Measurements from ENCODE around the gene CDC42EP4.

CDC42EP4 gene, protein sequence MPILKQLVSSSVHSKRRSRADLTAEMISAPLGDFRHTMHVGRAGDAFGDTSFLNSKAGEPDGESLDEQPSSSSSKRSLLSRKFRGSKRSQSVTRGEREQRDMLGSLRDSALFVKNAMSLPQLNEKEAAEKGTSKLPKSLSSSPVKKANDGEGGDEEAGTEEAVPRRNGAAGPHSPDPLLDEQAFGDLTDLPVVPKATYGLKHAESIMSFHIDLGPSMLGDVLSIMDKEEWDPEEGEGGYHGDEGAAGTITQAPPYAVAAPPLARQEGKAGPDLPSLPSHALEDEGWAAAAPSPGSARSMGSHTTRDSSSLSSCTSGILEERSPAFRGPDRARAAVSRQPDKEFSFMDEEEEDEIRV

DNA sequence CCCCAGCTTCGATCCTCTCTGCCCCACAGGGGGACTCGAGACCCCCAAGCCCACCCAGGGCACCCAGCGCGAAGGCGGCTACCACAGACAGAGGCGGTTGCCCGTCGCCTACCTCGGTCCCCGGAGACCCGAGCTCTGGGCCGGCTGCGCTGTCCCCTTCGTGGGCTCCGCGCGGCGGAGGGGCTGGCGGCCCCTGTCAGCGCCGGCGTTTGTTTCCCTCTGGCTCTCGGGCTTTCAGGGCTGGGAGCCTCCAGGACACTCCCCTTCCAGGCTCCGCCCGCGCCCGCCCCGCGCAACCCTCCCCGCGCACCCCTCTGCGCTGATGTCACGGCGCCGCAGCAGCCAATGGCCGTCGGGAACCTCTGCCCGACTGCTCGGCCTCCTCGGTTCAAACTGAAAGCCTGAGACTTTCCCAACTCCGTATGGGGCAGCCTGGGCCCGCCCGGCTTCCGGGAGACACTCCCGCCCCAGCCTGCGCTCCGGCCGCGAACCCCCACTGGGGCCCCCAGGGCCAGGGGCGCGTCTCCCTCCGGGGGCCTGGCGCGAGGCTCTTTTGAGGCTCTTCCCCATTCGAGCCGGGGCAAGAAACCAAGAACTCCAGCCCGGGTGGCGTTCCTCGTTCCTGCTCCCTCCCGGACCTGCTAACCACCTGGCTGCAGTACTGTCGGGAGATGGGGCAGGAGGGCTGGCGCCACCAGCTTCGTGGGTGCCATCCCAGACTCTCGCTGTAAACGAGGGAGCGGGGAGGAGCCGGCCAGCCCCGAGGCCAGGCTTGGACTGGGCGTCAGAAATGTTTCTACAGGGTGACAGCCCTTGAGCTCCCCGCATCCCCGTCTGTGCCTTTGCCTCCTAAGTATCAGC lies at the start of gene CDC42EP4:
CDC42EP4 (minus strand) TSS at position 221 of the 861 bp plus-strand sequence. CDS start 25,501 bp downstream, outside the sequence.
- DNase-seq (ENCODE audit: low spot score): peak; percentile 89

DNA sequence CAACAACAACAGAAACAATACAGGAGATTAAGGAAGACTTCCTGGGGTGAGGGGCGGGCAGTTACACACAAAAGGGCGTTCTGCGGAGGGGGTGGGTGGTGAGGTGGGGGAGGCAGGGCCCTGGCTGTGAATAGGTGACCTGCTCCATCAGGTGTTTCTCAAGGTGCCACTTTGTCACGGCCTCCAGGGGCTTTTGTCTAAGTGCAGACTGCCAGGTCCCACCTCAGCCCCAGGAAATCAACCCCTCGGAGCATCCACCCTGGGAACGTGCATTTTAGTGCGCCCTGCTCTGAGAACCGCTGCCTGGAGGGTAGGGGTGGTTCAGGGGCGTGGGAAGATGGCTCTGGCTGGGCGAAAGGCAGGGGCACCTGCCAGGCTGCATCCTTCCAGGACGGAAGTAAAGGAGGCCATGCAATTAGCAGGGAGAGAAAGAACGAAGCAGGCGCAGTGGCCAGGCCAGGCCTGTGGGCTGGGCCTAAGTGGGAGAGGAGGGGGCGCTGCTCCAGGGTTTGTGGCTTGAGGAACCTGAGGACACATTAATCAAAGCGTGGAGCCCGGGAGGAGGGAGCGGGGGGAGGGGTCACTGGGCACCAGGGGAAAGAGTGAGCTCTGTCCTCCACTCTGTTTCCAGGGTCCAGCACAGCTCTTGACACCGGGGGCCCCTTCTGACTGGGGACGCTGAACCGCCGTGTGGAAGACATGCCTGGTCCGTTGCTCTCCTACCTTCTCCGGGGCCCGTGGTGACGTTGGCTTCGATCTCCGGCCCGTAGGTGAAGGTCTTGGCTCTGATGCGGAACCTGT lies 49.4 kb upstream of the CDC42EP4 start:
- DNase-seq (ENCODE audit: low spot score): no peak

DNA sequence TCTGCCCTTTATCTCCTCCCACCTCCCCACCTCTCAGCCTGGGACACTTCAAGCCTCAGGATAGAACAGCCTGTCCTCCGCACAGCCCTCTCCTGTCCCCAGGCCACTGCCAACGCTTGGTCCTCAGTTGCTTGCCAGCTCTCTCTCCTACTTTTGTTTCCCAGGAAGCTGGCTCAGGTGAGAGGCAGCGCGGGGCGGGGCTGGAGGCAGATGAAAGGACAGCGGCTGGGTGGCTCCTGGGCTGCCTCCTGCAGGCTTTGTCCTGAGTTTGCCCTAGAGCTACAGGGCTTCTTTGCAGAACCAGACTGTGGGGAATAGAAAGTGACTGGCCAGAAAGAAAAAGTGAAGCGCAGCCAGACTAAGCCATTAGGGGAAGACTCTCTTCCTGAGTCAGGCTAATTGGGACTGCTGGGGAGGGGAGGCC lies 48.2 kb upstream of the CDC42EP4 start:
- no peak for DNase-seq (ENCODE audit: low spot score)

DNA sequence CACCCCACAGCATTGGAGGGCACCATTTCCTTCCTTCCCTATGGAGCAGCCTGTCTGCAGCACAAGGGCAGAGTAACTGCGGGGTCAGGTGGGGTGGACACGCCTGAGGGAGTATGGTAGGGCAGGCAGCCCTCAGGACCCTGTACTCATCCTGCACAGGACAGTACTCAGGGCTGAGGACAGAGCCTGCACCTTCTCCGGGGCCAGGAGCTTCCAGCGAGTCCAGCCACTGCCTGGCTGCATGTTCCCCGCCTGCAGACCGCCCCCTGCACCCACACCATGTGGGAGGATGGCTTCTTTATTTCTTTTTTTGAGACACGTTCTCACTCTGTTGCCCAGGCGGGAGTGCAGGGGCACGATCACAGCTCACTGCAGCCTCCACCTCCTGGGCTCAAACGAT lies 47.6 kb upstream of the CDC42EP4 start:
- DNase-seq (ENCODE audit: low spot score): no peak

DNA sequence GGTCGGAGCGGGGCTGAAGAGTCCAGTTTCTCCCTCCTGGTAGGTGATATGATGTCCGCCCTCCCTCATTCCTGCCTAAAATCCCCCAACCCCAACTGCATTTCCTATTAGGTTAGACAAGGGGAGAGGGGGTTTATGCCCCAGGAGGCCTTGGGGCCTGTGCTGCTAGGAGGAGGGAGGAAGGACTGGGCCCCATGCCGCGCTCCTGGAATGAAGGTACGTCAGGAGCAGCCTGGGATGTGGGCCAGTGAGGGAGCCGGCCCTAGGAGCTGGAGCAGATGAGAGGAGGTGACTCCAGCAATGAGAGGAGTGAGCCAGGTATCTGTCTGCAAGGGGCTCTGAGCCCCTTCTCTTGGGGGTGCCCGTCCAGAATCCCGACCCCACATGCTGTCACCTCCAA lies 46.9 kb upstream of the CDC42EP4 start:
- no peak for DNase-seq (ENCODE audit: low spot score)

GRCh38 chr17:73357981-73358380 lies 46.2 kb upstream of the CDC42EP4 start:
- no peak for DNase-seq (ENCODE audit: low spot score)

GRCh38 chr17:73357318-73357717 lies 45.5 kb upstream of the CDC42EP4 start:
- no peak for DNase-seq (ENCODE audit: low spot score)

GRCh38 chr17:73356561-73357170 lies 44.9 kb upstream of the CDC42EP4 start:
- no peak for DNase-seq (ENCODE audit: low spot score)

- DNase-seq (ENCODE audit: low spot score): no peak
These were observed 42.9 kb upstream of the CDC42EP4 start for GRCh38 chr17:73354423-73355284.

DNA sequence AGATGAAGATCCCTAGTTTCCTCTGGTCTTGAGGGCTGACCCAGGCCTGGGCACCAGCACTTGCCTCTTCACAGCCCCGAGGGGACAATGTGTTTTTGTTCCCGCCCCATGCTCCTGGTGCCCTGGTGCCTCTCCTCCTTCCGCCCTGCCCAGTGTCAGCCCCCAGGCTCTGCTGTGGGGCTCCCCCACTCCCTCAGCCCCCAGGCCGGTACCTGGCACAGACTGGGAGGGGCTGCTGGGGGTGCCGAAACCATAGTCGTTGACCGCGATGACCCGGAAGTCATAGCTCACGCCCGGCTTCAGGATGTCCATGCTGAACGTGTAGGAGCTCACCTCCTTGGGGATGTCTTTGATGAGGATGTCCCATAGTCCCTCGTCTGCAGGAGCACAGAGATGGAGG lies 40.5 kb upstream of the CDC42EP4 start:
- DNase-seq (ENCODE audit: low spot score): no peak

GRCh38 chr17:73351764-73352163 lies 40.0 kb upstream of the CDC42EP4 start:
- DNase-seq (ENCODE audit: low spot score): no peak

DNA sequence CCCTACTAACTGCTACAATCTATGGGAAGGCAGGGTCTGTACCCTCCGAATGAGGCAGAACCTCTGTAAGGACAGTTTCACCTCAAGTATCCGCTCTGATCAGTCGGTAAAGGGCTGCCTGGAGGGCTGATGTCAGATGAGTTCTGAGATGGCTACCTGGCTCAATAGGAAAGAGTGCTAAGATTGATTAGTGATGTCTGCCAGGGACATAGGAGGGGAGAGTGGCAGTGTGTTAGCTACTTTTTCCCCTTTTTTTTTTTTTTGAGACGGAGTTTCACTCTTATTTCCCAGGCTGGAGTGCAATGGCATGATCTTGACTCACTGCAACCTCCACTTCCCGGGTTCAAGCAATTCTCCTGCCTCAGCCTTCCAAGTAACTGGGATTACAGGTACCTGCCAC lies 39.1 kb upstream of the CDC42EP4 start:
- DNase-seq (ENCODE audit: low spot score): no peak

- DNase-seq (ENCODE audit: low spot score): no peak
These were observed 37.8 kb upstream of the CDC42EP4 start for GRCh38 chr17:73349647-73350046.

GRCh38 chr17:73349138-73349537 lies 37.3 kb upstream of the CDC42EP4 start:
- DNase-seq (ENCODE audit: low spot score): no peak

DNA sequence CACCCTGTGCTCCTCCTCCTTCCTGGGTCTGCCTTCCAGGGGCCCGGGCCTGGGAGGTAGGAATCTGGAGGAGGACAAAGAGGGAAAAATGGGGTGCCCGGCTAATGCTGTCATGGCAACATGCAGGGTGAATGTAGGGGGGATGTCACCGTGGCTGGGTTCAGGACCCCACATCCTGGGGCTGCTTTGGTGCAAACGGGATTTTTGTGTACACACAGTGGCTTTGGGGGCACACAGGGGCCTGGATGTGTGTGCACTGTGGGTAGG lies 37.0 kb upstream of the CDC42EP4 start:
- no peak for DNase-seq (ENCODE audit: low spot score)

GRCh38 chr17:73348018-73348828 lies 36.4 kb upstream of the CDC42EP4 start:
- DNase-seq (ENCODE audit: low spot score): no peak

DNA sequence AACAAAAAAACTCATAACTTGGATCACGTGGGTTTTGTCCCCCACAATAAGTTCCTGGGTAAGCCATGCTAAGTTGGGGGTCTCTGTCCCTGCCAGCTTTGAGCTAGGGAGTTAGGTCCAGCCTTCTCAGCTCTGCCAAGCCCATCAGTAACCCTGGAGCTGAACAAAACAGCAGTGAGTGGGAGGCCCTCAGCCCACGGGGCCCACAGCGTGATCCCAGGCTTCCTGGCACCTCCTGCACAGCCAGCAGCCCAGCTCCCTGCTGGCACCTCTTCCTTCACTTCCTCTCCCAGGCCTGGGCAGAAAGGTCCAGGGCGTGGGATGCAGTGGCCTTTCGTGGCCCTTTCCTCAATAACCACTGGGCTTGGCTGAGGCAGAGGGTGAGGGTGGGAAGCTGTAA lies 35.5 kb upstream of the CDC42EP4 start:
- DNase-seq (ENCODE audit: low spot score): no peak

DNA sequence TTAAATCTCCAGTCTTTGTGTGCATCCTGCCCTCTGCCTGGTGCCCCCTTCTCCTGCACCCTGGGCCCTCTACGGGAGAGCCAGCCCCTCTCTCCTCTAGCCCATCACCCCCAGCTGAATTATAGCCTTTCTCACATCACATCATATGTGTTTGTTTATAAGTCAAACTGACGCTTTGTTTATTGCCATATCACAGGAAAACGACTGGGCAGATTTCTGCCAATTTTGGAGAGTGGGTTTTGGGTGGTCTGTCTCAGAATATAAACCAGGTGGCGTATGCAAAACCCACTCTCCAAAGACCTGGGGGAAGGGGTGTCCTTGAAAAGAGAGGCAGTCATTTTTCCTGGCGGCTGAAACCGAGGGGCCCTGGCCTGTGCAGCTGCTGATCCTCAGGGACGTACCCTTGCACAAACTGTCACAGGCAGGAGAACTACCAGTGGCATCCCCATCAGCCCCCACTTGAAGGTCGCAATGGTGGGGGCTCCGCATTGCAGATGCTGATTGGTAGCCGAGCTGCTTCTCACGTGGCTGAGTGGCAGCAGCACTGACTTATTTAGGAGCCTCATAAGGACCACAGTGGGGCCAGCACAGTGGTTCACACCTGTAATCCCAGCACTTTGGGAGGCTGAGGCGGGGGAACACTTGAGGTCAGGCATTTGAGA lies 34.8 kb upstream of the CDC42EP4 start:
- no peak for DNase-seq (ENCODE audit: low spot score)

DNA sequence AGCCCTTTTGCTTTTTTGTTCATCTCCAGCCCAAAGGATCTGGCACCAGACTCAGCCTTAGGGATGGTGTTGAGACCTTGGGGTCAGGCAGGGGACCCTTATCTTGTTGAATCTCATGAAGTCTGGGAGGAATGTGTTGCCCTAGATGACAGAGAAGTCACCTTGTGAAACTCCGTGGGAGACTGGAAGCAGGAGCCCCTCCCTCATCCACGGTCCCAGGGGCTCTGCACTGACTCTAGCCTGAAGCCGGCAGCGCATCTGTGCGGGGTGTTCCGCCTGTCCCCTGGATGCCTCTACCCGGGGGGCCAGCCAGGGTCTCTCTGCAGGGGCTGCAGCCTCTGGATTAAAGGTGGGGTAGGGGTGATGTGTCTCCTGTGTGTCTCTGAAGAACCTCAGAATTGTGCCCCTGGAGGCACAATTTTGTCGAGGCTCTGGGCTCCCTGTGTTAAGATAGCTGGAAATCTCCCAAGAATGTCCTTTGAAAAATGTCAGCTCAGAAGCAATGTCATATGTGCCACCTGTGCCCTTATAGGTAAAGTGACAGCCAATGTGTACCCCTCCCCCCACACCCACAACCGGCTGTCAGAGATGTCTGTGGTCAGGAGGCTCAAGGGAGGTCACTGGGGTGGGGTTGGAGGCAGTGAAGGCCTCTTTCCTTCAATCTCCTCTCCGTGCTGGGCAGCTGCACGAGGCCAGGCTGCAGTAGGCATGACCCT lies 32.1 kb upstream of the CDC42EP4 start:
- no peak for DNase-seq (ENCODE audit: low spot score)
